Measurements from ENCODE around the gene SHISA6.

The SHISA6 gene

GRCh38 chr17:11610999-11611566, 370.1 kb downstream of the SHISA6 start:
- DNase-seq: no peak

DNA sequence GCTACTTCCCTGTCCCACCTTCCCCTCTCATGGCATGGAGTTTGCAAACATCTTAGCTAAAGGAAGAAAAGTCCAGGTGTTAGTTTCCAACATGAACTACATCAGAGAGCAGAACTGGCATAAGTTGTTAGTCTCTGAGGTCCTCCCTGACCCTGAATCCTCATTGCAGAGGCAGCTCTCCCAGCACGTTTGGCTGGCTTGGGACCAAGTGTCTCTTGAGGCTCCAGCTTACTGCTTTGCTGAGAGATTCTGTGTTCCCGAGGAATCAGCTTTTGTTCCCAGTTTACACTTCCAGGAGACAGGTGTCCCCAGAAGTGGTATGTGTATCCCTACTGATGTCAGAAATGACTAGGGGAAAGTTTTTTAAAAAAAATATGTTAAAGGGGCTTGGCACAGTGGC, 371.9 kb downstream of the SHISA6 start:
- no peak for DNase-seq

Measured in NCI-H1930 (cell line).